HG02852 (cell line): ENCODE measurements around the gene ATXN7L1.
A peak's percentile ranks its signal among the peaks of the same experiment; 100 is the strongest.

ENCODE experiments used
- ATAC-seq: cut with Tn5 transposase; IDR thresholded peaks from one replicate; pipeline ENCODE4 v1.9.1; 2021; ENCODE audit warnings: mild to moderate bottlenecking, moderate library complexity; ENCODE audit not compliant: unreplicated experiment

The ATXN7L1 gene

GRCh38 chr7:105786520-105787470 is 89.6 kb downstream of the ATXN7L1 start:
- ATAC-seq: no peak

GRCh38 chr7:105782391-105783042 is 93.9 kb downstream of the ATXN7L1 start:
- no peak for ATAC-seq

GRCh38 chr7:105779856-105780780 is 96.3 kb downstream of the ATXN7L1 start:
- ATAC-seq: no peak

- no peak for ATAC-seq
These were observed 97.4 kb downstream of the ATXN7L1 start for GRCh38 chr7:105778956-105779355.

- no peak for ATAC-seq
These were observed 99.2 kb downstream of the ATXN7L1 start for GRCh38 chr7:105776986-105777910.

GRCh38 chr7:105776068-105776790 is 100.2 kb downstream of the ATXN7L1 start:
- ATAC-seq: no peak

- no peak for ATAC-seq
These were observed 100.8 kb downstream of the ATXN7L1 start for GRCh38 chr7:105775580-105775979.

GRCh38 chr7:105773030-105773460 is 103.4 kb downstream of the ATXN7L1 start:
- ATAC-seq: no peak

- ATAC-seq: no peak
These were observed 106.3 kb downstream of the ATXN7L1 start for GRCh38 chr7:105769901-105770628.

- no peak for ATAC-seq
These were observed 107.4 kb downstream of the ATXN7L1 start for GRCh38 chr7:105768898-105769507.

- no peak for ATAC-seq
These were observed 108.3 kb downstream of the ATXN7L1 start for GRCh38 chr7:105768117-105768516.

GRCh38 chr7:105766421-105767073 is 109.9 kb downstream of the ATXN7L1 start:
- peak; percentile 46 for ATAC-seq

GRCh38 chr7:105765846-105766245 is 110.6 kb downstream of the ATXN7L1 start:
- ATAC-seq: no peak

- no peak for ATAC-seq
These were observed 111.9 kb downstream of the ATXN7L1 start for GRCh38 chr7:105764506-105764905.

- ATAC-seq: no peak
These were observed 115.6 kb downstream of the ATXN7L1 start for GRCh38 chr7:105760551-105761447.

- ATAC-seq: no peak
These were observed 116.5 kb downstream of the ATXN7L1 start for GRCh38 chr7:105759670-105760550.
